ENCODE data around the gene PPP4R3B.

- TF ChIP-seq CTCF (IDR thresholded peaks at IDR 0.05) (no peak), POLR2A (IDR thresholded peaks at IDR 0.05) (no peak)
These were observed 31.8 kb upstream of the PPP4R3B start for GRCh38 chr2:55649211-55649610.

Measured in esophagus squamous epithelium (tissue), 4 donors.